HG03095 (cell line): ENCODE measurements around the gene CD1E.
A peak's percentile ranks its signal among the peaks of the same experiment; 100 is the strongest.
"Not testable (repeated sequence)": the region's sequence is repeated elsewhere in the genome, so short reads cannot be mapped to it uniquely, and the experiment has no call there.

ENCODE experiments used
- ATAC-seq: cut with Tn5 transposase; IDR thresholded peaks from one replicate; pipeline ENCODE4 v1.9.1; 2021; ENCODE audit warnings: moderate library complexity; ENCODE audit not compliant: unreplicated experiment

Gene CD1E

DNA sequence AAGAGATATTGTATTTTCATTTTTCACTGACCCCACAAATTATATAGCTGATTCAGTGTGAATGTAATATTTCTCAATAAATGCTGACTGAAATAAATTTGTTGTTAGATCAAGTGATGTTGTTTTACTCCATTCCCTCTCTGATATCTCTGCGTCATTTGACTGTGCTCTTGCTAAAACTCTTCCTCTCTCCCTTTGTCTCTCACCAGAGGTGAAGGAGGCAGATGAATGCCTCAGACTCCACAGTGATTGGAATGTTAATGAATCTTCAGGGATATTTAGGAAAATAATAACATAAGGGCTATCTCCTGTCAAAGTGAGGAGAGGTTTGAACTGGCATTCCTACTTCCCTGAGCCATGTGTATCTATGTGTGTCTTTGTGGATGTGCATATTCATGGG lies 3.7 kb downstream of the CD1E start:
- ATAC-seq = no peak

GRCh38 chr1:158362482-158362881 lies 8.8 kb downstream of the CD1E start:
- ATAC-seq = no peak

DNA sequence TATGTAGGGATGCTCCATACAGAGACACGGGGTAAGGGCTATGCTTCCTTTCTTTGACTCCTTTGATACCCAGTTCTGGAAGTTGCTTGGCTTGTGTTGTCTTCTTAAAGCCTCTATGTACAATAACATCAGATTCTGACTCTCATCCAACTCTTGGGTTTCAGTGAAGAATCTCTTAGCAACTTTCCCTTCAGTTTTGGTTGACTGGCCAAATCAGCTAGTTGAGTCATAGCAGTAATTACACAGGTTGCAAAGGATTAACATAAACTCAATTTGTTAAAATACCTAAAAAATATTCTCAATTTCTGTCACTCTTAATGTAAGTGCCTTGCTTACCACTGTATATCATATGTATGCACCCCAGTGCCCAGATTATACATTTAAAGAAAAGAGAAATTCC lies 9.2 kb downstream of the CD1E start:
- no peak for ATAC-seq

- no peak for ATAC-seq
Observed at GRCh38 chr1:158366783-158367182, 13.1 kb downstream of the CD1E start.

DNA sequence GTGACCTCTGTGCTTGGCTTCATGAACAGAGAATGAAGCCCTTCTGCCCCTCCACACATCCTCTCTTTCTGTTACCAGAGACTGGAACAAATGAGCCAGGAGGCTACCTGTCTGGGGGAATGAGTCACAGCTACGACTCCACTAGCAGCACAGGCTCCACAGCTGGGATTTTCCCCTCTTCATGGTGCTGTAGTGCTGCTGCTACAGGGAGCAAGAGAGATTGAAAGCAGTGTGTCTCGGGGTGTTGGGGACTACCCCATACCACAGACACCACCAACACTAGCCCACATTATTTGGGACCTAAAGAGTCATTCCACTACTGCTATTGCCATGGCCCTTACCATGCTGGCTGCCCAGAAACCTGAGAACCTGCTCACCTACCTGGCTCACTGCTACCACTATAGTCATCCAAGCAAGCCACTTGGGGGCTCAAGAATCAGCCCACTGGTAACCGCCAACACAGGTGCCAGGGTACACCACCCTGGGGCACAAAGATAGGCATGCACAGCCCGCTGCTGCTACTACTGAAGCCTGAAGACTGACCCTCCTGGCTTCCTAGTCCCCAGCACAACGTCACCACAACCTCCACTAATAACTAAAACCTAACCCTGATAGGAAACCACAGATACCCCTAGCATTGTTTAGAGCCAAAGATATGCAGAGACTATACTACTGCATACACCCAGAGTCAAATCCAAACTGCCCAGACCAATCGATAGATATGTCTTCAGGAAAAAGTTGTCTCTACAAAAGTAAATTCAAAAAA lies 17.7 kb downstream of the CD1E start:
- ATAC-seq = peak; percentile 98

- not testable (repeated sequence) for ATAC-seq
Observed at GRCh38 chr1:158374101-158374500, 20.4 kb downstream of the CD1E start.

- ATAC-seq = no peak
Observed at GRCh38 chr1:158374860-158375259, 21.2 kb downstream of the CD1E start.

- ATAC-seq = no peak
Observed at GRCh38 chr1:158390331-158390730, 36.6 kb downstream of the CD1E start.

DNA sequence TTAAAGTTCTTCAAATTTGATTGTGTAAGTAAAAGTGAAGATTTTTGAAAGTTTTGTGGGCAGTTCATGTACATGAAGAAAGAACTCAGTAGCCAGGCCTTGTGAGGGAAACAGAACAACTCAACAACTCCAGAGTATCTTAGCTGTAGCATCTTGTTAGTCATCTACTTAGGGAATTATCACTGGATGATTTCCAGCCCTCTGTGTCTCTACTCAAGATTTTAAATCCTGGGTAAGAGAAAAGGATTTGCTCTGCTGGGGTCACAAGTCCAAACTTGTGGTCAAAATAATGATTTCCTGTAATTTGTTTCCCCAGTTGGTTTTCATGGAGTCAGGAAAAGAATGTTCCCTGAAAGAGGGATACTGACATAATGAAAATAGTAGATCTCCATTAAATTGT lies 37.4 kb downstream of the CD1E start:
- ATAC-seq = no peak

DNA sequence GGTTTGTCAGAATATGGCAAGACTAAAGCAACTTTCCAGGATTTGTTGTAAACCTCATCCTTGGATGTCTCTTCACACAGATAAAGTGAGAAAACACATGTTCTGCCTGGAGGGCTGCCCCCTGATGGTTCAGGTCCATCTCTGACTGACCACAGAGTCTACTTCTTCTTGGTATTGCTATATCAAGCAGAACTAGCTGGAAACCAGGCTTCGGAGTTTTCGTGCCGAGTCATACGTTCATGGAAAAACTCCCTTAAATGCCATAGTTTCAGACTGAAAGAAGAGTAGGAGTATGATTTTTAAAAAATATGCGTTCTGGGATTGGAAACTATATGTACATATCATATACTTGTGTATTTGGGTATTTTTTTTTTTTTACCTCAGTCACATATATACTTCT lies 39.8 kb downstream of the CD1E start:
- ATAC-seq = no peak

DNA sequence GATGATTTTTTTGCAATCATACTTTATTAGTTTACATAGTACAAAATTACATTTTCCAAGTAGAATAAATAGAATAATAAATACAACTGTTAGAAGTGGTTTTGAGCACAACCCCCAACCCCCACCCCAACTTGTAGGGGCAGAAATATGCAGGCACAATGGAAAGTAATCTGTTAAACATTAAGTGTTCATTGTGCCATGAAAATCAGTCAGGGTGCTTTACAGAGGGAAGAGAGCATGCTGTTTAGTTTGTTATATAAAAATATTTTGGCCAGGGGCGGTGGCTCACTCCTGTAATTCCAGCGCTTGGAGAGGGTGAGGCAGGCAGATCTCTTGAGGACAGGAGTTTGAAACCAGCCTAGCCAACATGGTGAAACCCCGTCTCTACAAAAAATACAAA lies 43.0 kb downstream of the CD1E start:
- no peak for ATAC-seq

DNA sequence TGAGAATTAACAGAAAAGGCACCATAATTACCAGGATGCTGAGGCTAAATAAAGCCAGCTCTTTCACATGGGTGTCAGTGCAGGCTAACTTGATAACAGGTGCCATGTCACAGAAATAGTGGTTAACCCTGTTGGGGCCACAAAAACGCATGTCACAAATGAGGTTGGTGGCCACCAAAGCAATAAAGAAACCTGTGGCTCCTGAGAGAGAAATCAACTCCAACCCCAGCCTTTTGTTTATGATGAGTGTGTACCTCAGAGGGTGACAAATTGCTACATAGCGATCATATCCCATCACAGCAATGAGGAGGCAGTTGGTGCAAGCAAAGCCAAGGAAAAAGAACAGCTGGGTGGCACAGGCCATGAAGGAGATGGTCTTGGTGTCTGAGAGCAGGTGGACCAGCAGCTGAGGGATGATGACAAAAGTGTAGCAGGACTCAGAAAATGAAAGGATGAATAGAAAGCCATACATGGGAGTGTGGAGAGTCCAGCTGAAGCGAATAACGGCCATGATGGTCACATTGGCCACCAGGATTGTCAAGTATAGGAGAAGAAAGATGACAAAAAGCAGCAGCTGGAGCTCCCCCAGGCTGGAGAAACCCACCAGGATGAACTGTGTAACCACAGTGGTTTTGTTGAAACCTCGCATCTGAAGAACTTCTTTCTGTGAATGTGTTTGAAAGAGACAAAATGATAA lies 45.3 kb downstream of the CD1E start, which contains the start of gene OR10T2:
Gene OR10T2, minus strand, starts transcription at position 649 of the 697 bp plus-strand sequence. Its CDS starts 0 bp downstream, at position 649.
- ATAC-seq = no peak

DNA sequence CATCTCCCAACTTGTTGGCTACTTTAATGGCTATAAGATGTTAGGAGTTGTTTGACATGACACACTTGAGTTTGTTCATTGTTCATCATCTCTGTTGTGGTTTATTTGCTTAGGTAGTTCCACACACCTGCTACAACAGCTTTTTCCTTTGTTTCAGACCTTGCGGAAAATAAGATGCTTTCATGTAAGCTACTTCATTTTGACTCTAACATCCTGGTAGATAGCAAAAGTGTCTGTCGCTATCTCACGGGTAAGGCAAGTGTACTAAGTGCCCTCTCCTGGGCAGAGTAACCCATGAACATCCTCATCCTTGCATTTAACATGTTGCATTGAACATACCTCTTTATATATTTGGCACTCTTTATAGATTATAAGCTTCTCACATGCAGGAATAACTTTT lies 47.2 kb downstream of the CD1E start:
- ATAC-seq = no peak

DNA sequence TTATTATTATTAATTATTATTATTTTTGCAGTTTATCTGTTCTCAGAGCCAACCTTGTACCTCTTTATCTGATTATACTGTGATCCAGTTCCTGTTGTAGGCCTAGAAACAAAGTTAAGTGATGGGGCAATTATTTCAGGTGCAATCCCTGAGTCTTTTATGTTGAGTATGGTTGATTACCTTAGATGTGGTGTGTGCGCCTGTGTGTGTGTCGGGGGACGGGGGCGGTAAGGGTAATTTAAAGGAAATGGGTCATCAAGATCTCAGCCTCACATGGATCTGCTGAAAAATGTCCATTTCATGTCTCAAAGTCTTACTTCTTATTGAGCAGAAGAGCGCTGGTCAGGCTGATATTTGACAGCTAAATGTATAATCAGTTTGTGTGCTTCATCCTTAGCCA lies 53.4 kb downstream of the CD1E start:
- no peak for ATAC-seq
